Activated effector memory CD4-positive, alpha-beta T cell treated with Interleukin-2 at 50 U/mL for 16 hours (primary cell): ENCODE measurements around the gene PAQR8.

Experiments
- DNase-seq: peaks from one replicate; pipeline ENCODE4 v3.0.0-alpha.2; 2020

PAQR8 gene, protein sequence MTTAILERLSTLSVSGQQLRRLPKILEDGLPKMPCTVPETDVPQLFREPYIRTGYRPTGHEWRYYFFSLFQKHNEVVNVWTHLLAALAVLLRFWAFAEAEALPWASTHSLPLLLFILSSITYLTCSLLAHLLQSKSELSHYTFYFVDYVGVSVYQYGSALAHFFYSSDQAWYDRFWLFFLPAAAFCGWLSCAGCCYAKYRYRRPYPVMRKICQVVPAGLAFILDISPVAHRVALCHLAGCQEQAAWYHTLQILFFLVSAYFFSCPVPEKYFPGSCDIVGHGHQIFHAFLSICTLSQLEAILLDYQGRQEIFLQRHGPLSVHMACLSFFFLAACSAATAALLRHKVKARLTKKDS

DNA sequence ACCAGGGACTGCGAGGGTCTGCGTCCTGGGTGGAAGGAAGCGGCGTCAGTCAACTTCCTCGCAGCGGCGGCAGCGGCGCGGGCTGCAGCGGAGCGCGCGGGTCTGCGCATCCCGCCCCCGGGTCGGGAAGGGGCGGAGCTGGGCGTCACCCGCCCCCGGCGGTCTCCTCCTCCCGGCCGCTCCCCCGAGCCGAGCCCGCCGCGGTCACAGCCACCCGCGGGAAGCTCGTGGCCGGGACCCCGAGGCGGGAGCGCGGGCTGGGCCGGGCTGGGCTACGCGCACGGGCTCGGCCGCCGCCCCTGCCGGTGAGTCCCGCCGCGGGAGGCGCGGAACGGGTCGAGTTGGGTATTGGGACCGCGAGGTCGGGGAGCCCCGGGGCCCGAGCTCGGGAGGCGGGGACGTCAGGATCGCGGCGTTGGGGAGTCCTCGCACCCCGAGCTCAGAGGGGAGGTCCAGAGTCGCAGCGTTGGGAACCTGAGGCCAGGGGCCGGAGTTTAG is at the start of gene PAQR8:
TSS of gene PAQR8 (plus strand) at position 207 of the 498 bp plus-strand sequence. CDS start 41,063 bp downstream, outside the sequence.
- DNase-seq = peak; percentile 78

DNA sequence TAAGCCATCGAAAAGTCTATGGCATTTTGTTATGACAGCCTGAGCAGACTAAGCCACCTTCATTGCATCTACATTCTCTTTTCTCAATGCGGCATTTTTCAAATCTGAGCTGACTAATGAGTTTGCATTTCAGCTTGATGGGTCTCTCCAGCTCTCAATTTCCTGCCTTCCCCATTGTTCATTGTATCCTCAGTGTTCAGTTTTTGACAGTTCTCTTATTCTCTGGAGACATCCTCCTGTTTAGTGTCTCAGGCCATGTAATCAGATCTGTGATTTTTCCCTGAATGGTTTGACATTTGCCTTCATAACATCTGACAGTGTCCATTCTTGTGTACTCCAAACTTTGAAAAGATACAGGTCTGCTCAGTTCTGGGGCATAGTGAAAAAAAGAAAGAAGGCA is 49.5 kb upstream of the PAQR8 start:
- no peak for DNase-seq

DNA sequence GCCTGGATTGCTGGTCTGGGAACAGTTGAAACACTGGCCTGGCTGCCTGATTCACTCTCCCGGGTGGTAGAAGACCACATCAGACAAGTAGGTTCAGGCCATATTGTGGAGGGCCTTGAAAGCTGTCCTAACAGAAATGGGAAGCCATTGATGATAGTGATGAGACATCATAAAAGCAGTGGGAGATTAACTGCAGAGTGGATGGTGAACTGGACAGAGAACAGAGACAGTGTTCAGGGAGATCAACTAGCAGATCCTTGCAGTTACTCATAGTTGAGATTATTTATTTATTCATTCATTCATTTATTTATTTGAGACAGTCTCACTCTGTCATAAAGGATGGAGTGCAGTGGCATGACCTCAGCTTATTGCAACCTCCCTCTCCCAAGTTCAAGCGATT is 47.2 kb upstream of the PAQR8 start:
- no peak for DNase-seq

DNA sequence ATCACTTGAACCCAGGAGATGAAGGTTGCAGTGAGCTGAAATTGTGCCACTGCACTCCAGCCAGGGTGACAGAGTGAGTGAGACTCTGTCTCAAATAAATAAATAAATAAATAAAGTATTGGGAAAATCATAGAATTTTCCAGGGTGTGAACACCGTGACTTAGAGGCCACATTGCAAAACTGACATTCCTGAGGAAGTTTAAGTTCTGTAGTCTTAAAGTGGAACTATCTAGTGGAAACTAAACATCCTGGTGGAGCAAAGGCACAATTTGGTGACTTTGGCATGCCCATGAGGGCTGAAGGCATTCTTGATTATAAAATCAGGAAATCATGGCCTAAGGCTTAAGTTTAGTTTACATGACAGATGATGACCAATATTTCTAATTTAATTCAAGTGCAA is 44.7 kb upstream of the PAQR8 start:
- no peak for DNase-seq

DNA sequence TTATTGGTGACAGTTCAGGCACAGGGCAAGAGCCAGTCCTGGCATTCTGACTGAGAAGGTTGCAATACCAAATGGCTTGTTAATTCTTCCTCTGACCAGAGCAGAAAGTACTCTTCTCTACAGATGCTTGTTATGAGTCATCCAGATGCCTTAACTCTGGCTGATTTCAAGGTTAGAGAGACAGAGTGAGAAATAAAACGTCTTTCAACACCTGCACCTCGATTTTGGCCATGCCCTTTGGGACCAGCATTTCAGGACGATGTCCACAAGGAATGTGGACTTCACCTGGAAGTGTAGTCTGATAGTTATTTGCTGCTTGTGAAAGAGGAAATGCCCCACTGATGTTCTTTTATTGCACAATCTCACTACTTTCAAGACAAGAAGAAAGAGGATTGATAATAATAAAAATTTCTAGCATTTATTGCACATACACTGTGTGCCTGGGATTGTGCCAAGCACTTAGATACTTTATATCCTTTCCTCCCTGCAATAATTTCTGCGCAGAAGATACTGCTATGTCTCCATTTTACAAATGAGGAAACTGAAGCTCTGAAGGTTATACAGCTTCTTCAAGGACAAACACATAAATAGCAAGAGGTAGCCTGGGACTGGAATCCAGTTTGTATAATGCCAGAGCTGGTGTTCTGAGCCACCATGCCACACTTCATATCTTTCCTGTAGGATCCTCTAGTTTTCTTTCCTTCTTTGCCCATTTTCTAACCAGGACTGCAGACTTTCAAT is 43.9 kb upstream of the PAQR8 start:
- DNase-seq = no peak

DNA sequence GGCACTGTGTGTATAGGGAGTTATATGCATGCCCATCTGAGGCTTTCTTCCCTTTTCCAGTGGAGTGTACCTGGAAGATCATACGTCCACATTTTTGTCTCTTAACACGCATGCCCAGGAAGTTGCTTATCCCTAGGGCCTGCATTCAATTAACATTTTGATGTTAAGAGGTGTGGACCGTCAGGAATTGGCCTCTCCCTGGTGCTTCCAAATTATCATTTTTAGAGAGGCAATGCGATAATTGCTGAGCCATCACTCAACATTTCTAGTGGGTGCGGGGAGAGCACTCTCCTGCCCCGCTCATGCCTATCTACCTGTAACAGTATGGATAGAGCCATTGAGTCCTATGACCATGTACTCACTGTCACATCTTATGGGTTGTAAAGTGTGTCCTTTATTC is 37.8 kb upstream of the PAQR8 start:
- no peak for DNase-seq

DNA sequence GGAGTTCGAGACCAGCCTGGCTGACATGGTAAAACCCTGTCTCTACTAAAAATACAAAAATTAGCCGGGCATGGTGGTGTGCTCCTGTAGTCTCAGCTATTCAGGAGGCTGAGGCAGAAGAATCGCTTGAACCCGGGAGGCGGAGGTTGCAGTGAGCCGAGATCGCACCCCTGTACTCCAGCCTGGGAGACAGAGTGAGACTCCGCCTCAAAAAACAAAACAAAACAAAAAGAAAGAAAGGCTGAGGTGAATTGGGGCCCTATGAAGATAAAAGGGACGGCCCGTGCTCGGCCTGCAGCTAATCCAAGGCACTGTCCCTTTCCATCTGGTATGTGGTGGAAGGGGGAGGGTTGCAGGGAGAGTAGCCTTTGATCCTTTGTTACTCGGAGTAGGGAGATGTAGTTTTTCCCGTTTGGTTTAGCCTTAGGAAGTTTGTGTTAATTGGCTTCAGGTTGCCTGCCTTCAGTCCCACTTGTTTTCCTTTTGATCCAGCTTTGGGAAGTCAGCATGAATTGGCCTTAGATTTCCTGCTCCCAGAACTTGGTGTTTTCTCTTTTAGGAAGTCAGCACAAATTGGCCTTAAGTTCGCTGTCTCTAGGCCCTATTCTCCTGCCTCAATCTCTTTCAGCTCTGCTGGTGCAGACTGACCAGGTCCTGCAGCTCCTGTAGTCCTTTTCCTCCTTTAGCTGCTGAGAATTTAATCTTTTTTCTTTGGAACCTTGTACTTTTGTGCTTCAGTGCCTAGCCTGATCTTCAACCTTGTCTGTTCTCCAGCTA is 36.1 kb upstream of the PAQR8 start:
- DNase-seq = no peak

DNA sequence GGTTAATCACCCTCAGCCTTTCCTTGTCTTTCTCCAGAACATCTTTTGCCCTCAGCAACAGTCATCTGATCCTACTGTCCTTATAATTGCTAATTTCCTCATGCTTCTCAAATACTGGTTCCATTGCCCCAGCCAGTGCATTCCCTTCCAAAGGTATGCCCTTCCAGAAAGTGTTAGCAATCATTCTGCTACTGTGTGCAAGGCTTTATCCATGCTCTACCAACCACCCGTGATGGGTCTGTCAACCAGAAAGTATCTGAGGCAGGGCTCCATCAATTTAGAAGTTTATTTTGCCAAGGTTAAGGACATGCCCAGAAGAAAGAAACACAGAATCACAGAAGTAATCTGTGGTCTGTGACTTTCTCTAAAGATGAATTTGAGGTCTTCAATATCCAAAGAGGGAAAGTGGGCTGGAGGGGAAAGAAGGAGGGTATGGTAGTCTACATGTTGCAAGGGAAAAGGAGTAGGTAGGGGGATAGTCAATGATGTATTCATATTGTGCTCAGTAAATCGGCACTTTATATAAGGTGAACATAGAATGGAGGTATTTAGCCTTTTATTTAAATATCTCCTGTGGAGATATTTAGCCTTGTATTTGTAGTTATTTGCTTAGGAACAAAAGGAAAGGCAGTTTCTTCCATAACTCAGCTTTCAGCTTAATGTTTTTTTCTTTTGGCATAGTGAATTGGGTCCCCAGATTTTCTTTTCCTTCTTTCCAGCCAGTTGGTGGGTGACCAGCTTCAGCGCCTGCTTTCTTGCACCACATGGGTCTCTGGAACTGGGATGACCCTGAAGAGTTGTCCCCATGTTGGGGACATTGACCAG is 35.2 kb upstream of the PAQR8 start:
- no peak for DNase-seq

DNA sequence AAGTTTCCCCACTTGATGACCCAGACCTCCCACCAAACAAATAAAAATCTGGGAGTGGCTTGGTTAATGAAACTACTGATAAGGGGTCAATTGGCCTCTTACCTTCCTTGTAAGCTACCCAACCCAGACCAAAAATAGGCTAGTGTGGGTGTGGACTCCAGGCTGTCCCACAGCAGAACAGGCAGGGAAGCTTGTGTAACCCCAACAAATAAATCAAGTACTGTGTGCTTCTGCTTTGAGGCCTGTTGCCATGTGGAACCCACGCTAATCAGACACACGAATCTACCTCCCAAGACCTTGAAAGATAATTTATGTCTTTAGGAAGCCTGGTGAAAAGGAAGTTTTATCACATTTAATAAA is 33.7 kb upstream of the PAQR8 start:
- DNase-seq = no peak

DNA sequence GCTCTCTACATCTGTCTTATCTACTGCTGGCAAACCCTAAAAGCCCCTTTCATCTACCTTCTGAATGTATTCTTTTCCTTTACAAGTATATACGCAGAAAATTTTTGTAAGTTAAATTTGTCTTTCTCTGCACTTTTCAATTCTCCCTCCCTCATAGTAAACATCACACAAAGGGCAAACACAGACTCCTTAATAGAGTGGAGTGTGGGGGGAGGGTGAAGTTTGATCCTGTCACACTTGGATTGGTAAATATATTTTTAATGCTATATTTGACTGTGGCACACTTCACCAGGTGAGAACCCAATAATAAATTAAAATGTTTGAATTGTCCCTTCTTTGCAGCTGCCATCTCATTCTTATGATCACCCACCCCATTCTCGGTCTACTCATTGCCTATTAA is 33.2 kb upstream of the PAQR8 start:
- no peak for DNase-seq

DNA sequence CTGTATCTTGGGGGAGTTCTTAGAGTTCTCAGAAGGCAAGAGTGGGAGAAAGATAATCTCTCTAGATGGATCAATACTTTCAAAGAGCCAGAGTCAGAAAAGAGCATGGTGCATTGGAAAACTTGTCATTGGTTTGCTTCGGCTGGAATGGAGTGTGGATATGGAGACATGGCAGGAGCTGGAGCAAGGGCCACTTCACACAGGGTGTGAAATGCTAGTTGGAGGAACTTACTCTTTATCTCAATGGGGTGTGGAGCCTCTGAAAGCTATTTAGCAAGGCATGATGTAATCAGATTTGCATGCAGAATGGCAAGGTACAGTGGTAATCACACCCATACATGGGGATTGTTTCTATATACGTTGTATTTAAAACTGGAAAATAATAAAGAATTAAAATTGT is 31.5 kb upstream of the PAQR8 start:
- no peak for DNase-seq

DNA sequence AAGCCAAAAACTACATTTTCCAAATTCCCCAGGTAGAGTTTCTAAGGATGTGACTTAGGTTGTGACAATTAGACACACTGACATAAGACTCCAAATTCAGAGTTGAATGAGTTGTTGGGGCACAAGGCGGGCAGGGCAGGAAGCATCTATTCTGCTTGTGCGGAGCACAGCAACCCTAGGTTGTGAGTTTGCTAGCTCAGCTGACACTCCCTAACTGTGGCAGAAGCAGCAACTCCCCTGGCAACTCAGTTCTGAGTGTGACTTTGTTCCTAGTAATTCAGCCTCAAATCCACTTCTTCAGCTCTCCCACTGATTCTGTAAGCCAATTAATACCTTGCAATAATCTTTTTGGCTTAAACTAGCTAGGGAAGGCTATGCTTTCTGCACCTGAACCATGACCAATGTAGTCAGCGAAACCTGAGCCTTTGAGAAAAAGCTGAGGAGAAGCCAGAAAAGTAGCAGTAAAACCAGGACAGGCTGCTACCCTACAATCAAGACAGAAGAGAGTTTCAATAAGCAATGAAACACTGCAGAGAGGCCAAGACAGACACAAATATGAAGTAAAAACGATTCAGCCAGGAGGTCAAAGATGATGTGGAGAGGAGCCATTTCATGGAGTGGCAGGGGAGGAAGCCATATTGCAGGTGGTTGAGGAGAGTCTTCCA is 30.0 kb upstream of the PAQR8 start:
- no peak for DNase-seq

DNA sequence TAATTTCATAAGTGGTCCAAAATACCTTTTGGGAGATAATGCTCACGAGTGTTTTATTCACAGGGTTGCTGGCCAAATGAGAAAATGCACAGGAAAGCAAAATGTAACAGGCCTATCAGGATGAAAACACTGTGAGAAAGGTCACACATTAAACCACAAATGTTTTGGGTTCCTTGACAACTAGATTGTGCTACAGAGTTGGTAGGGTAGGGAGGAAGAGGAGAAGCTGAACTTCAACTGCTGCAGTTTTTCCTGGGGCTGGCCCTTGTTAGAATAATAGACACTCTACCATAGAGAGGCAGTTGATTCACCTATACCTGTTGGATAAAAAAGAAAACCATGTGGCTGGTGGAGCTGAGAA is 28.1 kb upstream of the PAQR8 start:
- DNase-seq = no peak

DNA sequence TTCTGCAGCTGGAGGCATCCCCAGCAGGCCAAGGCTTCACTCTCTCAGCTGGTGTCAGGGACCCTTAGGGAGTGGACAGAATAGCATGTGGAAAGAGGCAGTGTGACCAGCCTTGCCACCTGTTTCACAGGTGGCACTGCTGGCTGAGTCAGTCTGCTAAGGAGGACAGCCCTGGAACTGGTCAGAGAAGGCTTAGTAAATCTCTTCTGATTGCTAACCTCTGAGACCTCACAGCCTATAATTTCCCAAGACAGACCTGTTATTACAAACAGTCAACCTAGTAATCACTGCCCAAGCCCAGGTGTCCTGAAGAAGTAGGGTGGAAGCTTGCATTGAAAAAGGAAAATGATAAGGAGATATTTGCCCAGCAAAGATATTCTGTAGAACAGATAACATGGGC is 26.4 kb upstream of the PAQR8 start:
- no peak for DNase-seq

DNA sequence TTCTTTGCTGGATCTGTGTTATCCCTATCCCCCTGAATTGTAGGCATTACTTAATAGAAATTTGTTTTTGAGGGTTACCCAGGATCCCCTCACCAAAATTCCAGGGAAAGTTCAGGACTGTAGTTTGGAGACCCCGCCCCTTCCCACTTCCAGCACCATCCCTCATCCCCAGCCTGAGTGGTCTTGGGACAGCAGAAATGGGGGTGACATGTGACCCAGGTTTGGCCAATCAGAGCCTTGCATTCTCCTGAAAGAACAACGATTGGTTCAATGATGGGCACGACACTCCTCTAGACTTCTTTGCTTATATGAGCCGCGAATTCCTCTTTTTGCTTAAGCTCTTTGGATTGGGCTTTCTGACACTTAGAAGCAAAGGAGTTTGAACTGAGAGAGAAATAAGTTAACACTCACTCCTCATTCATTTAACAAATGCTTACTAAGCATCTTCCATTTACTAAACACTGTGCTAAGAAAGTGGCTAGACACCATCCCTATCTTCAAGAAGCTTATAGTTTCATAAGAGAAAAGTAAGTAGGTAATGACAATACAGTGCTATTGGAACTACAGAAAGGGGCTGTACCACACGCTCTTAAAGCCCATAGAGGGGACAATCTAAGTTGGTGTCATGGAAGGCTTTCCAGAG is 24.9 kb upstream of the PAQR8 start:
- no peak for DNase-seq

DNA sequence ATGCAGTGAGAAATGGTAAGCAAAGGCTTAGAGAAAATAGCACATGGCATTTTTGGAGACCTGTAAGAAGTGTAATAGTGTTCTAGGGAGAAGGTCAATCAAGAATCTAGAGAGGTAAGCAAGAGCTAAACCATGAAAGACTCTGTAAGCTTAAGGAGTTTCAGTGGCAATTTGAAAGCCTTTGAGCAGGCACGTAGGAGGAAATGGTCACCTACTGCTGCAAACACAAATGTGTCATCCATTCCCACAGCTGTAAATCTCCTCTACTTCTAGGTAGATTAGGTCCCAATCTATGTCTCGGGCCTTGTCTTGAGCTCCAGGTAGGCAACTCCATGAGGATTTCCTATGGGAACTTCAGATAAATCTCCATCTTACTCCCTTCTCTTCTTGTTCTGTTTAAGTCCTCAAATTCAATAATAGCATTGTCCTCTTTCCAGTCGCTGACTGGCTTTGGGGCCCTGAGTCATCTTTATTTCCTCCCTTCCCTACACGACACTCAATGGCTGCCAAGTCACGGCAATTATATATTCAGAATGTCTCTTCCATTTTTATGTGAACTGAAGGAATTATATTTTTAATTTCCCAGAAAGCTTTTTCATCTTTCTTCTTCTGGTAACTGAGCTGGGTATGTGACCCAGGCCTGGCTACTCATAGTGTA is 24.2 kb upstream of the PAQR8 start:
- no peak for DNase-seq

DNA sequence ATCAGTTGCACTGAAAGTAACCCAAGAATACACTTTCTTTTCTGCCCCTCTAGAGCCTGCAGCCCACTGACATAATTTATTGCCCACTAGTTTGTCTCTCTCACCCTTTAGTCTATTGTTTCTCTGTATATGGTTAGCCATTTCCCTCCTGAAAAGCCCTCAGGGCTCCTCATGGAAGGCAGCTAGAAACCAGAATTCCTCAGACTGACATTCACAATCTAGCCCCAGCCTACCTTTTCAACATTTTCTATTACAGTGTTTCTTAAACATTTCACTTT is 21.4 kb upstream of the PAQR8 start:
- no peak for DNase-seq

DNA sequence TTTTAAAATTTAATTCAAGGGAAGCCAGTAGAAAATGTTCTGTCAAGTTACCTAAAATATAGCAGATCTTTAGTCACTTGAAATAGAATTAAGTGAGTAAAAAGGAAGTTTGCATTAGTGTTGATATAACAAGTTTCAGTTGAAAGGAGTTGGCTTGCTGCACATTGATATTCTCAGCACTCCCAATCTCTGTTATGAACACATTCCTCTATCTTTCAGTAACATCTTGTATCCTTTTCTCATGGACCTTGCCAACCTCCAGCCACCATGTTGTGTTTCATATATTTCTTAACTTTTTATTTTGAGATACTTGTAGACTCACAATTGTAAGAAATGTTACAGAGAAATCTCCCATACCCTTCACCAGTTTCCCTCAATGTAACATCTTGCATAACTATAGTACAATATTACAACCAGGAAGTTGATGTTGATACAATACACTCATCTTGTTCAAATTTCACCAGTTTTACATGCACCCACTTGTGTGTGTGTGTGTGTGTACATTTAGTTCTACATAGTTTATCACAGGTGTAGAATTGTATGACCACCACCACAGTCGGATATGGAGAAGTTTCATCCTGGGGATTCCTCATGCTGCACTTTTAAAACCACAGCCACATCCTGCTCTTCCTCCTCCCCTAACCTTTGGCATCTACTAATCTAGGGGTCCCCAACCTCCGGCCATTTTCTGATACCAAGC is 20.2 kb upstream of the PAQR8 start:
- DNase-seq = no peak

DNA sequence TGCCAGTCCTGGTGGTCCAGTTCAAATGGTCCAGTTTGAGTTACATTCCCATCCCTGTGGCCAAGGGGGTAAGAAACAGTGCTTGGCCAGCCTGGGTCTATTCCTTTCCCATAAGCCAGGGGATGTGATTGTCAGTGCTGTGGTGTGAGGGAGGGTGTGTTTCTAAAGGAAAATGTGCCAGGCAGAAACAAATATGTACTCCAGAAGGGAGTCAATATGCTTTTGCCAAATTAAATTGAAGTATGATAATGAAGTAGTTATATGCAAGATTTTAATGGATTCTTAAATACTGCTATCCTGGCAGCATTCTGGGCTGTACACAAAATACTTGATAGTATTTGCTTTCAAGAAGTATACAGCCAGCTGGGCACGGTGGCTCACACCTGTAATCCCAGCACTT is 16.6 kb upstream of the PAQR8 start:
- DNase-seq = no peak

DNA sequence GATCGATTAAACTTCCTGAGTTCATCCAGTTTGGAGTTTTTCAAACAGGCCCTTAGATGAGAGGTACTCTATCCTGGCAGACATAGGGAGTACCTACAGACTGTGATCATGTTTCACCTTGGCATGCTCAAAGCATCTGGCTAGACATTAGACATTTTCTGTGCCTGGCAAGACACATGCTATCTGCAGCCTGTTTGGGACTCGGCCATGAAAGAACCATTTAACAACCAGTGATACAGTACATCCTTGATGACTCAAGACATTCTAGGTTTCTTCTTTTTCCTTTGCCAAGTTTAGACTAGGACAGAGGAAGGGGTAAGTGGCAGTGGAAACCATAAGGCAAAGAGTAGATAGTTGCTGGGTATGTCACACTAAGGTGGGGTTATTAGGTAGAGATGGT is 15.4 kb upstream of the PAQR8 start:
- DNase-seq = no peak

DNA sequence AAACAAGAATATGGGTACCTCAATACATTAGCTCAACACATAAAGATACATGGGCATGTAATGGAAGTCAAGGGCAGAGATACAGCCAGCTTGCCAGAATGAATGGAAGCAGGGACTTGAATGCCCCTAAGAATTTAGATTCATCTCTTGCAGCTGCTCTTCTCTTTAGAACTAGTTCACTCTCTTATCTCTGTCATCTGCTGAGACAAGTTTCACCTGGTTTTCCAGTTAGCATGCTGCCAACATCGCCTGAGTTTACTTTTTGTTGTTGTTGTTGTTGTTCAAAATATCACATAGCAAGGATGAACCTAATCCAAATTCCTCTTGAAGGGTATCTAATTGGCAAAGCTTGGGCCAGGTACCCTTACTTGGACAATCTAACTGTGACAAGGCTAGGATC is 14.1 kb upstream of the PAQR8 start:
- DNase-seq = no peak
